GM21367 (cell line): ENCODE measurements around the gene OXNAD1.

Experiments used
- ATAC-seq: cut with Tn5 transposase; IDR thresholded peaks from one replicate; pipeline ENCODE4 v1.9.1; 2021; ENCODE audit not compliant: unreplicated experiment

Gene OXNAD1

GRCh38 chr3:16326724-16327349 lies 61.8 kb downstream of the OXNAD1 start:
- no peak for ATAC-seq

GRCh38 chr3:16328124-16328523 lies 63.1 kb downstream of the OXNAD1 start:
- ATAC-seq = no peak

DNA sequence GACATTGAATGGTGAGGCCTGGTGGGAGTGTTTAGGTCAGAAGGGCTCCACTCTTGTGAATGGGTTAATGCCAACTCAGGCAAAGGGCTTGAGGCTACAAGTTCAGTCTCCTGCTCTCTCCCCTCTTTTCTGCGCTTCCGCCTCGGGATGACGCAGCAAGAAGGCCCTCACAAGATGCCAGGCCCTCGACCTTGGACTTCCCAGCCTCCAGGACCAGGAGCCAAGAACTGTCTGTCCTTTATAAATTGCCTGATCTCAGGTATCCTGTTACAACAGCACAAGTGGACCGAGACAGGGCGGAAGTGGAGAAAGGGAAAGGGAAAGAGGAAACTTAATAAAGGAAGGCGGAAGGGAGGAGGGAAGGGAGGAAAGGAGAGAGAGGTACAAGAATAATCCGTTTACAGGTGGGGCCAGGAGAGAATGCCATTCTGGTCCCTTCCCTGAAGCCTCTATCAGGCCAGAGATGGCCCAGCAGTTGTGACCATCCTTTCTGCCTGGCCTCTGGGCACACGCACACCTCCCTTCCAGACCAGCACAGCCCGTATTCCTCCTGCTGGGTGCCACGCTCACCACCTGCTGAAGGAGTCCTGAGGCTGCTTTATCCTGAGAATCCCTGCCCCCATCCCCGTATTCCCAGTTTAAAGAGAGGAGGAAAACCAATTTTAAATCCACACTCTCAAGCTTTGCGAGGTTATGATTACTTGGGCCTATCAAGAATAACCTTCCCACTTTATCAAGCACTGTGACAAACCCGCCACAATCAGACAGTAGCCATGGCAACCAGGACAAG lies 64.2 kb downstream of the OXNAD1 start:
- ATAC-seq = no peak

- no peak for ATAC-seq
Observed at GRCh38 chr3:16329826-16330129, 64.8 kb downstream of the OXNAD1 start.

GRCh38 chr3:16330351-16330750 lies 65.3 kb downstream of the OXNAD1 start:
- ATAC-seq = no peak

DNA sequence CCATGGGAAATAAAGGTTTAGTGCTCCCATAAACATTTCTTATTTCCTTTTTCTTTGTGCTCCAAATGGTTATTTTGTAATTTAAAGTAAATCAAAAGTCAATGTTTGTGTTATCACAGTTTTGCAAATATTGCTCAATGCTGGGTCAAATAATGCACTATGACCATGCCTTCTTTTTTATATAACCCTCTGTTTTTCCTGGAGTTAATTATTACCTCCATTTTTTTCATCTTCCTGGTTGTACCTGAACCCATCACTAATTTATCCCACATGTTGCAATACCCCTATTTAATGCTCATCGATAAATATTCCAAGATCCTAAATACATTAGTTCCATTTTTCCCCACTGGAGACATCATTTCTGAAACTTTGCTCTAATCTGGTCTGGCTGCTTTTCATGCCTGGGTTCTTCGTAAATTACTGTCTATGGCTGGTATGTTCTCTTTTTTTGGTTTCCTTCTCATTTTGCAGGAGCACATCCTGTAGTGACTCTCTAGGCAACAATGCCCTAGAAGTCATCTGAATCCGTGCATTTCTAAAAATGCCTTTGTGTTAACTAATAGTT lies 66.4 kb downstream of the OXNAD1 start:
- ATAC-seq = no peak

DNA sequence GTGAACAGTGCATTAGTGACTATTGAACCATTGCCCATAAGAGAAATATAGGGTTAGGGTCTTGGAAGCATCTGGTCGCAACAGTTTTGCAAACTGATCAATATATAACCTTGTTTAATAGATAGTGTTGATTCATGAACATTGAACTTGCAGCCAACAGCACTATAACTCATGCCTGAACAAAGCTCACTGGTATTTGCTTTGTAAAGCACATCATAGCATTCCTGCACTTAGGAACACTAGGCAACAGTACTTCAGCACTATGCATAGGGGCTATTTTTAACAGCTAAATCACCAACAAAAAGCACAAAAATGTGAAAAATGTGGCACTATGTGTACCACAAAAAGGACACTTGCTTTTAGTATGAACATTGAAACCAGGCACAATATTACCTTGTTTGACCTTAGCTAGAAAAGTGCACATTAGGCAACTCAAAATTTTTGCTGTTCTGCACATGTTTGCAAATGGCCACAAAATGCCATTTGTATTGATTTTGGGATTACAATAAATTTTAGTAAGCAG lies 68.0 kb downstream of the OXNAD1 start:
- no peak for ATAC-seq

DNA sequence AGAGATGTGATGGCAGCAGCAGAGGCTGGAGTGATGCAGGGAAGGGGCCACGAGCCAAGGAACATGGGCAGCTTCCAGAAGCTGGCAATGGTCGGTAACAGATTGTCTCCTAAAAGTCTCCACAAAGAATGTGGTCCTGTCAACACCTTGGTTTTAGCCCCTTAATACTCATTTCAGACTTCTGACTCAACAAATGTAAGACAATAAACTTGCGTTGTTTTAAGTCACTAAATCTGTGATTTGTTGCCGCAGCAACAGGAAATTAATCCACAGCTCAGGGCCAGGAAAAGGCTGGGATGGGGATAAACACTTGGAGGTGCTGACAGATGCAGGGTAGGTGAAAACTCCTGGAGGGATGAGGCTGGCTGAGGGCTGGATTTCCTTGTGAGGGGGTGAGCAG lies 69.9 kb downstream of the OXNAD1 start:
- ATAC-seq = no peak

- ATAC-seq = no peak
Observed at GRCh38 chr3:16335333-16335732, 70.3 kb downstream of the OXNAD1 start.

DNA sequence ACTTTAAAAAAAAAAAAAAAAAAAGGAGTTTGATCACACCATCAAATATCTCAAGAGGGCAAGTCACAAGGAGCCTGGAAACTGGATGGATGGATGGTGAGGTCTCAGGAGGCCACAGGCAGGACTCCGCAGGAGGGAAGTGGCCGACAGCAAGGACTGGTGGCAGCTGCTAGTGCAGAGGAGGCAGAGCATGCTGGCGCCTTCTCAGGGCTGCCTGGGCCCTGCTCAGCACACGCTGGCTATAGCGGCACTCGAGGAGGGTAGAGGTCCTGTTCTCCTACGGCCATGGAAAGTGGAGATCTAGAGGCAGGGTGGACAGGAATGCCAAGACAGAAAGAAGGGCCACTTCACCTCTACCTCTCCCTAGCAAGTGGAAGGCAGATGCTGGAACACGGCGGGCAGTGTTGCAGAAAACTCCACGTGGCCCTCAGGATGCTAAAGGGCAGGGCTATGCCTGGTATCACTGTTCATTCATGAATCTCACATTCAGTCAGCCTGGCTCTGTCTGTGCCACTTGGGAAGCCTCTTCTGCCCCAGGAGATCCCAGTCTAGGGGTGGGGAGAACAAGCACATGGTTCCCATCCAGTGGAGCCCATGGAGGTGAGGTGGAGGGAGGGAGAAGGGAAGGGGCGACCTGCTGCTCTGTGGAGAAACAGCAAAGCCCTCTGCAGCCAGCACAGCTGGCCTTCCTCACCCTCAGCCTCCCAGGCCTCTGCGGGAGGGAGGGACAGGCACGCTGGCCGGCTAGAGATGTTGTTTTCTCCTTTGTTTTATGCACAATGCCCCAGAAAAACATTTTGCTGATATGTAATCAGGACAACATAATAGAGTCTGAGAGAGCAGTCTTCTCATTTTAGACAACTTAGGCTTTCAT lies 71.0 kb downstream of the OXNAD1 start:
- no peak for ATAC-seq

DNA sequence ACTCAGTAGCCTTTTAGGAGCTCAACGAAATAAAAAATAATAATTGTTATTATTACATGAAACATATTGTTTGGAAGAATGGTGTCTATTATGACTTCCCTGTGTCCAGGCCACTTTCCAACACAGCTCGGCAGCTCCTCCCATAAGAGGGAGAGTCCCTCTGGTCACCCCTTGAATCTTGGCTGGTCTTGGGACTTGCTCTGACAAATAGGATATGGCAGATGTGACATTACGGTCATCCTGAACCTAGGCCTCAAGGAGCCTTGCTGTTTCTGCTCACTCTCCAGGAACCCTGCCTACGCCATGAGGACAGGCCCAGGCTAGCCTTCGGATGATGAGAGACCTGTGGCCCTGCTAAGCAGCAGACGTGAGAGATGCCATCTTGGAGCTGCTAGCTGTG lies 71.8 kb downstream of the OXNAD1 start:
- ATAC-seq = no peak

GRCh38 chr3:16337856-16338540 lies 73.0 kb downstream of the OXNAD1 start:
- peak; percentile 75 for ATAC-seq

- ATAC-seq = no peak
Observed at GRCh38 chr3:16338999-16339398, 74.0 kb downstream of the OXNAD1 start.

GRCh38 chr3:16343101-16343500 lies 78.1 kb downstream of the OXNAD1 start:
- no peak for ATAC-seq

- ATAC-seq = no peak
Observed at GRCh38 chr3:16346413-16347081, 81.5 kb downstream of the OXNAD1 start.

GRCh38 chr3:16347548-16347947 lies 82.5 kb downstream of the OXNAD1 start:
- no peak for ATAC-seq

DNA sequence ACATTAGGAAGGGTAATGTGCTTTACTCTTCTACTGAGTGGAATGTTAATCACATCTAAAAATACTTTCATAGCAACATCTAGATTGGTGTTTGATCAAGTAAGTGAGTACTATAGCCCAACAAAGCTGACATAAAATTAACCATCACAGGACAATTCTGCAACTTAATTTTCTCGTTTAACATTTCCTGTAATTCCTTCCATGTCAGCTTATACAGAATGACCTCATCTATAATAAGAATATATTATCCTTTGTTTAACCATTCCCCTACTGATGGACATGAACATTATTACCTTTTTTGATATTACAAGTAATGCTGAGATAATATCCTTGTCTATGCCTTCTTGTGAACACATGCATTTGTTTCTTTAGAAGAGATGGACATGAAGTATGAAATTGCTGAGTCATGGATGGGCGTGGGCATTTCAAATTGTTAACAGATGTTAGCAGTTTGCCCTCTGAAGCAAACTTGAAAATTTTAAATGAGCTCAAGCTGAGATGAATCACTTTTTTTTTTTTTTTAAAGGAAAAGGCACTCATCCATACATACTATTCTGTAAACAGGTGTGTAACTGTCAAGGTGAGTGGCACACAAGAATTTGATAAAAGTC lies 85.1 kb downstream of the OXNAD1 start:
- no peak for ATAC-seq

GRCh38 chr3:16350597-16351318 lies 85.7 kb downstream of the OXNAD1 start:
- ATAC-seq = no peak

GRCh38 chr3:16352428-16352827 lies 87.4 kb downstream of the OXNAD1 start:
- ATAC-seq = no peak
